Neuronal stem cell (in vitro differentiated cells): ENCODE measurements around the gene IMMP2L.

ENCODE experiments used
- DNase-seq: peaks from one replicate; pipeline ENCODE4 v3.0.0-alpha.2; 2013; ENCODE audit warnings: low spot score
- H2AFZ ChIP-seq: one replicate; pipeline ENCODE4 v1.6.1; 2013; ENCODE audit warnings: mild to moderate bottlenecking, low read length, inconsistent platforms
- H2AK5ac ChIP-seq: 2 replicates; pipeline ENCODE4 v1.6.1; 2013; ENCODE audit warnings: low read depth, mild to moderate bottlenecking, inconsistent platforms, low read length, moderate library complexity, mixed read lengths
- H2BK120ac ChIP-seq: 2 replicates; pipeline ENCODE4 v1.6.1; 2013; ENCODE audit warnings: low read depth, mild to moderate bottlenecking, inconsistent platforms, low read length, moderate library complexity, mixed read lengths
- H2BK12ac ChIP-seq: one replicate; pipeline ENCODE4 v1.6.1; 2013; ENCODE audit warnings: low read length, inconsistent platforms
- H2BK15ac ChIP-seq: 2 replicates; pipeline ENCODE4 v1.6.1; 2013; ENCODE audit warnings: mild to moderate bottlenecking, low read length, inconsistent platforms, mixed read lengths
- H2BK5ac ChIP-seq: one replicate; pipeline ENCODE4 v1.6.1; 2013; ENCODE audit warnings: inconsistent platforms, mild to moderate bottlenecking, low read length, moderate library complexity
- H3K14ac ChIP-seq: one replicate; pipeline ENCODE4 v1.6.1; 2013; ENCODE audit warnings: low read length, inconsistent platforms
- H3K18ac ChIP-seq: 2 replicates; pipeline ENCODE4 v1.6.1; 2013; ENCODE audit warnings: low read length, inconsistent platforms
- H3K23ac ChIP-seq: 2 replicates; pipeline ENCODE4 v1.6.1; 2013; ENCODE audit warnings: low read depth, mild to moderate bottlenecking, mixed read lengths, low read length, inconsistent platforms; ENCODE audit not compliant: poor library complexity
- H3K27ac ChIP-seq: replicated peaks from 3 replicates; pipeline ENCODE4 v1.5.1; 2013; ENCODE audit warnings: low read length, inconsistent platforms
- H3K27me3 ChIP-seq, 3 experiments: 2 replicates each; pipeline ENCODE4 v1.6.1; 2013; ENCODE audit warnings: low read length in 3 of 3, mild to moderate bottlenecking in 2 of 3, inconsistent platforms in 1 of 3, low read depth in 1 of 3, mixed read lengths in 1 of 3, moderate library complexity in 1 of 3; ENCODE audit not compliant: control insufficient read depth in 3 of 3, insufficient read depth in 3 of 3
- H3K36me3 ChIP-seq, 2 donors: replicated peaks in 1 of 2; 2 replicates each; pipeline ENCODE4 v1.6.1; 2013; ENCODE audit warnings: low read length in 2 of 2; ENCODE audit not compliant: control insufficient read depth in 2 of 2, insufficient read depth in 2 of 2
- H3K4ac ChIP-seq: 2 replicates; pipeline ENCODE4 v1.6.1; 2013; ENCODE audit warnings: inconsistent platforms, mild to moderate bottlenecking, low read length, moderate library complexity
- H3K4me1 ChIP-seq, 2 donors: 1 replicate in 1 of 2; 2 replicates in 1 of 2; pipeline ENCODE4 v1.6.1; 2013; ENCODE audit warnings: low read length in 2 of 2, low read depth in 1 of 2; ENCODE audit not compliant: control insufficient read depth in 2 of 2, insufficient read depth in 1 of 2
- H3K4me2 ChIP-seq: one replicate; pipeline ENCODE4 v1.6.1; 2013; ENCODE audit warnings: mild to moderate bottlenecking, low read length, inconsistent platforms; ENCODE audit not compliant: insufficient read depth, poor library complexity, severe bottlenecking
- H3K4me3 ChIP-seq, 2 donors: 2 replicates each; pipeline ENCODE4 v1.5.1; 2013; ENCODE audit warnings: low read length in 2 of 2, mild to moderate bottlenecking in 2 of 2, inconsistent platforms in 1 of 2, moderate library complexity in 1 of 2
- H3K79me1 ChIP-seq: one replicate; pipeline ENCODE4 v1.6.1; 2013; ENCODE audit warnings: low read depth, mild to moderate bottlenecking, inconsistent platforms, low read length, moderate library complexity
- H3K9ac ChIP-seq: one replicate; pipeline ENCODE4 v1.6.1; 2013; ENCODE audit warnings: mild to moderate bottlenecking, low read depth, low read length, inconsistent platforms; ENCODE audit not compliant: poor library complexity
- H3K9me3 ChIP-seq, 2 donors: replicated peaks in 1 of 2; 2 replicates each; pipeline versions ENCODE3 to v1.6.1; 2013; ENCODE audit warnings: low read length in 2 of 2, mild to moderate bottlenecking in 2 of 2, inconsistent platforms in 1 of 2, low read depth in 1 of 2, mixed read lengths in 1 of 2, moderate library complexity in 1 of 2; ENCODE audit not compliant: control insufficient read depth in 2 of 2, insufficient read depth in 1 of 2
- H4K8ac ChIP-seq: one replicate; pipeline ENCODE4 v1.6.1; 2013; ENCODE audit warnings: low read depth, mild to moderate bottlenecking, inconsistent platforms, low read length, moderate library complexity
- H4K91ac ChIP-seq: one replicate; pipeline ENCODE4 v1.6.1; 2013; ENCODE audit warnings: low read length, low read depth, mild to moderate bottlenecking, inconsistent platforms; ENCODE audit not compliant: poor library complexity
- WGBS, 2 donors: extraction: QIAGEN DNeasy Blood & Tissue Kit; methylation state at CpG; one replicate each; pipeline ENCODE4 v1.1.7; 2013; ENCODE audit warnings: missing lambda C conversion rate in 2 of 2, mixed read lengths in 1 of 2; ENCODE audit not compliant: insufficient read length in 2 of 2, insufficient replicate concordance in 1 of 2; ENCODE audit errors: extremely low coverage in 2 of 2; 5-methylcytosine and 5-hydroxymethylcytosine counted together

The IMMP2L gene

DNA sequence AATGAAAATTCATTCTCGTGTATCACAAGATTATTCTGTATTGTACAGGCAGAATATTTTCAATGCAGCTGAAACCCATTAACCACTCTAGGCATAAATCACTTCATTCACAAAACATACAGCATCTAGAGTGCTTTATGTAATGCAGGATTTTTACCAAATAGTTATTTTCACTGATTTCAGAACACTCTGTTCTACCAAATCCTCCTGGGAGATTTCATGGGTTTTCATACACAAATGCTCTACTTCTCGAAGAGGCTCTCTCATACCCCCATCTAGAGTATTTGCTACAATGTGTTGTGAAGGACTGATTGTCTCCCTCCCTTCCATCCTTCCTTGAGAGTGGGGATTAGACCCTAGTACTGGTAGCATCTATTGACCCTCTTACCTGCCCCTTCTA is 680.6 kb downstream of the IMMP2L start:
- Histone ChIP-seq H3K79me1 (no peaks in the 10 kb centered on the region), H3K4me2 (no peak overlapping the region), H2BK120ac (no peak overlapping the region), H3K36me3 (no peaks in the 10 kb centered on the region), H3K23ac (no peak overlapping the region), H3K27me3 (no peaks in the 10 kb centered on the region), H3K27ac (no peak overlapping the region), H4K8ac (no peak overlapping the region), H4K91ac (no peak overlapping the region), H3K4ac (no peak overlapping the region), H2AK5ac (no peak overlapping the region), H3K4me3 (no peak overlapping the region), H2AFZ (no peak overlapping the region), H3K9me3 (no peaks in the 10 kb centered on the region), H2BK15ac (no peak overlapping the region), H3K18ac (no peak overlapping the region), H2BK5ac (no peak overlapping the region), H3K4me1 (no peaks in the 10 kb centered on the region), H3K9ac (no peak overlapping the region), H2BK12ac (no peak overlapping the region), H3K14ac (no peak overlapping the region)
- DNase-seq: no peak
- WGBS, 2 donors: no CpG with 5 or more reads among the region's 2 CpGs

GRCh38 chr7:110880971-110881370 is 681.3 kb downstream of the IMMP2L start:
- H4K91ac ChIP-seq: no peak overlapping the region
- no peak overlapping the region for H4K8ac ChIP-seq
- no peak overlapping the region for H2BK5ac ChIP-seq
- no peaks in the 10 kb centered on the region for H3K9me3 ChIP-seq
- H3K27ac ChIP-seq: no peak overlapping the region
- no peak overlapping the region for H2AK5ac ChIP-seq
- H3K18ac ChIP-seq: no peak overlapping the region
- no peaks in the 10 kb centered on the region for H3K79me1 ChIP-seq
- no peak overlapping the region for H3K23ac ChIP-seq
- no peak overlapping the region for H3K14ac ChIP-seq
- H3K27me3 ChIP-seq: no peaks in the 10 kb centered on the region
- H3K4ac ChIP-seq: no peak overlapping the region
- H2BK12ac ChIP-seq: no peak overlapping the region
- no peak overlapping the region for H3K4me2 ChIP-seq
- H3K4me1 ChIP-seq: no peaks in the 10 kb centered on the region
- H3K4me3 ChIP-seq: no peak overlapping the region
- DNase-seq: no peak
- no peaks in the 10 kb centered on the region for H3K36me3 ChIP-seq
- H2BK120ac ChIP-seq: no peak overlapping the region
- H2AFZ ChIP-seq: no peak overlapping the region
- H2BK15ac ChIP-seq: no peak overlapping the region
- no peak overlapping the region for H3K9ac ChIP-seq

GRCh38 chr7:110877016-110877415 is 685.3 kb downstream of the IMMP2L start:
- Histone ChIP-seq H3K4me2 (no peak overlapping the region), H4K8ac (no peak overlapping the region), H4K91ac (no peak overlapping the region), H2BK120ac (no peak overlapping the region), H3K9me3 (no peaks in the 10 kb centered on the region), H3K79me1 (no peaks in the 10 kb centered on the region), H2AK5ac (no peak overlapping the region), H3K36me3 (no peaks in the 10 kb centered on the region), H3K27ac (no peak overlapping the region), H3K4me1 (no peaks in the 10 kb centered on the region), H3K9ac (no peak overlapping the region), H2BK5ac (no peak overlapping the region), H3K18ac (no peak overlapping the region), H3K23ac (no peak overlapping the region), H3K4ac (no peak overlapping the region), H3K14ac (no peak overlapping the region), H3K4me3 (no peak overlapping the region), H3K27me3 (no peaks in the 10 kb centered on the region), H2BK15ac (no peak overlapping the region), H2BK12ac (no peak overlapping the region), H2AFZ (peak overlapping the region; percentile 24)
- DNase-seq: no peak
- no CpG with 5 or more reads among the region's 1 CpG for WGBS, 2 donors

GRCh38 chr7:110875346-110875745 is 686.9 kb downstream of the IMMP2L start:
- Histone ChIP-seq H2AFZ (no peak overlapping the region), H3K14ac (no peak overlapping the region), H3K18ac (no peak overlapping the region), H4K91ac (no peak overlapping the region), H2BK15ac (no peak overlapping the region), H2BK12ac (no peak overlapping the region), H3K4me2 (no peak overlapping the region), H3K27ac (no peak overlapping the region), H3K9me3 (no peaks in the 10 kb centered on the region), H3K4ac (no peak overlapping the region), H3K9ac (no peak overlapping the region), H2AK5ac (no peak overlapping the region), H3K4me3 (no peak overlapping the region), H2BK5ac (no peak overlapping the region), H3K4me1 (no peaks in the 10 kb centered on the region), H4K8ac (no peak overlapping the region), H3K23ac (no peak overlapping the region), H3K27me3 (no peaks in the 10 kb centered on the region), H3K36me3 (no peaks in the 10 kb centered on the region), H2BK120ac (no peak overlapping the region), H3K79me1 (no peaks in the 10 kb centered on the region)
- no peak for DNase-seq
- WGBS, 2 donors: no CpG with 5 or more reads among the region's 1 CpG
